ENCODE results near the gene NUDT1. TPM values are rescaled to one million over a fixed set of nuclear protein-coding genes. Genes with fewer than 3 reads are reported as not detected.
A peak's percentile ranks its signal among the peaks of the same experiment; 100 is the strongest.

NUDT1 gene
- total and polyA plus RNA-seq, 2 donors (not counting 1 experiment from before 2014, with no cell fraction given): 19.8 to 28.4 TPM

- Histone ChIP-seq H3K9ac (ENCODE audit: insufficient read depth, low read length) (no peak overlapping the region), H3K27me3 (ENCODE audit: control insufficient read depth, insufficient read depth, low read length) (no peaks in the 10 kb centered on the region), H3K4me3 (replicated peaks in 1 of 4; ENCODE audit: control extremely low read depth in 1 of 4, insufficient read depth in 1 of 4, low read depth in 3 of 4, low read length in 4 of 4) (no peak overlapping the region), H2AFZ (ENCODE audit: low read length) (no peak overlapping the region), H3K4me2 (ENCODE audit: extremely low read depth, insufficient read depth, low read length) (no peak overlapping the region), H3K27ac (ENCODE audit: insufficient read depth, low read length) (no peak overlapping the region), H3K4me1 (ENCODE audit: control insufficient read depth, extremely low read depth, insufficient read depth, low read length) (peaks cover 6% of the 10 kb centered on the region), H3K79me2 (ENCODE audit: control insufficient read depth, insufficient read depth, low read length) (no peaks in the 10 kb centered on the region), H3K9me3 (ENCODE audit: control insufficient read depth, insufficient read depth, low read depth, low read length) (no peaks in the 10 kb centered on the region), H3K36me3 (ENCODE audit: control insufficient read depth, insufficient read depth, low read length) (peaks cover 3% of the 10 kb centered on the region), H4K20me1 (ENCODE audit: control insufficient read depth, extremely low read depth, insufficient read depth, low read length) (no peaks in the 10 kb centered on the region)
- no peak for DNase-seq (ENCODE audit: low read depth in 2 of 2)
- no peak for TF ChIP-seq CTCF (conservative IDR thresholded peaks at IDR 0.05 in 1 of 2, IDR thresholded peaks at IDR 0.05 in 1 of 2; ENCODE audit: low read depth in 1 of 2, low read length in 2 of 2)
- no peak for TF ChIP-seq EZH2 (IDR thresholded peaks at IDR 0.05; ENCODE audit: low read length, missing control alignments)
These were observed 37.6 kb upstream of the NUDT1 start for GRCh38 chr7:2204446-2204845.

GRCh38 chr7:2205036-2205780, 36.8 kb upstream of the NUDT1 start:
- H3K4me2 ChIP-seq (ENCODE audit: extremely low read depth, insufficient read depth, low read length): no peak overlapping the region
- peaks cover 6% of the 10 kb centered on the region for H3K4me1 ChIP-seq (ENCODE audit: control insufficient read depth, extremely low read depth, insufficient read depth, low read length)
- peak in 1 of 2 donors; percentile 10 for DNase-seq (ENCODE audit: low read depth in 2 of 2)
- no peak overlapping the region for H3K9ac ChIP-seq (ENCODE audit: insufficient read depth, low read length)
- H3K9me3 ChIP-seq (ENCODE audit: control insufficient read depth, insufficient read depth, low read depth, low read length): no peaks in the 10 kb centered on the region
- peaks cover 3% of the 10 kb centered on the region for H3K36me3 ChIP-seq (ENCODE audit: control insufficient read depth, insufficient read depth, low read length)
- H3K4me3 ChIP-seq (replicated peaks in 1 of 4; ENCODE audit: control extremely low read depth in 1 of 4, insufficient read depth in 1 of 4, low read depth in 3 of 4, low read length in 4 of 4): no peak overlapping the region
- no peaks in the 10 kb centered on the region for H4K20me1 ChIP-seq (ENCODE audit: control insufficient read depth, extremely low read depth, insufficient read depth, low read length)
- no peak overlapping the region for H3K27ac ChIP-seq (ENCODE audit: insufficient read depth, low read length)
- TF ChIP-seq CTCF (conservative IDR thresholded peaks at IDR 0.05 in 1 of 2, IDR thresholded peaks at IDR 0.05 in 1 of 2; ENCODE audit: low read depth in 1 of 2, low read length in 2 of 2) (no peak), EZH2 (IDR thresholded peaks at IDR 0.05; ENCODE audit: low read length, missing control alignments) (no peak)
- H3K79me2 ChIP-seq (ENCODE audit: control insufficient read depth, insufficient read depth, low read length): no peaks in the 10 kb centered on the region
- H2AFZ ChIP-seq (ENCODE audit: low read length): no peak overlapping the region
- no peaks in the 10 kb centered on the region for H3K27me3 ChIP-seq (ENCODE audit: control insufficient read depth, insufficient read depth, low read length)

GRCh38 chr7:2208712-2209111, 33.3 kb upstream of the NUDT1 start:
- Histone ChIP-seq H3K9ac (ENCODE audit: insufficient read depth, low read length) (no peak overlapping the region), H3K79me2 (ENCODE audit: control insufficient read depth, insufficient read depth, low read length) (no peaks in the 10 kb centered on the region), H3K27me3 (ENCODE audit: control insufficient read depth, insufficient read depth, low read length) (no peaks in the 10 kb centered on the region), H3K9me3 (ENCODE audit: control insufficient read depth, insufficient read depth, low read depth, low read length) (no peaks in the 10 kb centered on the region), H2AFZ (ENCODE audit: low read length) (no peak overlapping the region), H3K27ac (ENCODE audit: insufficient read depth, low read length) (no peak overlapping the region), H3K4me2 (ENCODE audit: extremely low read depth, insufficient read depth, low read length) (no peak overlapping the region), H3K4me3 (replicated peaks in 1 of 4; ENCODE audit: control extremely low read depth in 1 of 4, insufficient read depth in 1 of 4, low read depth in 3 of 4, low read length in 4 of 4) (no peak overlapping the region), H3K4me1 (ENCODE audit: control insufficient read depth, extremely low read depth, insufficient read depth, low read length) (peaks cover 6% of the 10 kb centered on the region), H4K20me1 (ENCODE audit: control insufficient read depth, extremely low read depth, insufficient read depth, low read length) (no peaks in the 10 kb centered on the region), H3K36me3 (ENCODE audit: control insufficient read depth, insufficient read depth, low read length) (peaks cover 8% of the 10 kb centered on the region)
- no peak for DNase-seq (ENCODE audit: low read depth in 2 of 2)
- no peak for TF ChIP-seq EZH2 (IDR thresholded peaks at IDR 0.05; ENCODE audit: low read length, missing control alignments)
- no peak for TF ChIP-seq CTCF (conservative IDR thresholded peaks at IDR 0.05 in 1 of 2, IDR thresholded peaks at IDR 0.05 in 1 of 2; ENCODE audit: low read depth in 1 of 2, low read length in 2 of 2)
